Measurements from ENCODE around the gene VSTM4.

DNA sequence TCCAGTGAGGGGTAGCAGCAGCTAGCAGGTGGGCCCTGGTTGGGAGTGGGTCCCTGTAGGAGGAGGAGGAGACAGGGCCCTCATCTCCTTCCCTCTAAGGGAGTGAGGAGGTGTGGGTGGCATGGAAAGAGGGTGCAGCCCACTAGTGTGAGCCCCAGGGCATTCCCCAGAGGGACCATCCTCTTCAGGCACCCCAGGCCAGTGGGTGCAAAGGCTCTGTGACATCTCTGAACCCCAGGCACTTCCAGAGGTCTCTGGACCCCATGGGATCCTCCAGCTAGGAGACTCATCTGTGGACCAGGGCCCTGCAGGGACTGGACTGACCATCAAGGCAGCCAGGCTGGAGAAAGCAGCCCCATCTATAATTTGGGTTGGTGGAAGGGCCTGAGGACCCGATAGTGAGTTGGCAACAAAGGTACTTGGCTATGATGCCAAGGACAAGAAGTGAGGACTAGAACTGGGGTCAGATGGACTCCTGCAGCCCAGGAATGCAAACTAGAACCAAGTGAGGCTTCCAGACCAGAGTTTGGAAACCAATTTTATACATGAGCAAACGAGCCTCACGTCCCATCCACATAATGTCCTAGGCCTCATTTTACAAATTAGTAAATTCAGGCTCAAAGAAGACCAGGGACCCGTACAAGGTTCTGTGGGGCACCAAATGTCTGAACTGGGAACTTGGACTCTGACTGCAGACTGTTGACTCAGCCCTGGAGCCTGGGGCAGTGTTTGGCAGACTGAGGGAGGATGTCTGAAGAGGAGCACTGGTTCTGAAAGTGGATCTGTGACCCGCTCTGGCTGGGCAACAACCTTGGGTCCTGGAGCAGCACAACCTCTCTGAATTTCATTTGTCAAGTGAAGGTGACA, 1.4 kb upstream of the VSTM4 start:
- TF ChIP-seq, protein P1, sequence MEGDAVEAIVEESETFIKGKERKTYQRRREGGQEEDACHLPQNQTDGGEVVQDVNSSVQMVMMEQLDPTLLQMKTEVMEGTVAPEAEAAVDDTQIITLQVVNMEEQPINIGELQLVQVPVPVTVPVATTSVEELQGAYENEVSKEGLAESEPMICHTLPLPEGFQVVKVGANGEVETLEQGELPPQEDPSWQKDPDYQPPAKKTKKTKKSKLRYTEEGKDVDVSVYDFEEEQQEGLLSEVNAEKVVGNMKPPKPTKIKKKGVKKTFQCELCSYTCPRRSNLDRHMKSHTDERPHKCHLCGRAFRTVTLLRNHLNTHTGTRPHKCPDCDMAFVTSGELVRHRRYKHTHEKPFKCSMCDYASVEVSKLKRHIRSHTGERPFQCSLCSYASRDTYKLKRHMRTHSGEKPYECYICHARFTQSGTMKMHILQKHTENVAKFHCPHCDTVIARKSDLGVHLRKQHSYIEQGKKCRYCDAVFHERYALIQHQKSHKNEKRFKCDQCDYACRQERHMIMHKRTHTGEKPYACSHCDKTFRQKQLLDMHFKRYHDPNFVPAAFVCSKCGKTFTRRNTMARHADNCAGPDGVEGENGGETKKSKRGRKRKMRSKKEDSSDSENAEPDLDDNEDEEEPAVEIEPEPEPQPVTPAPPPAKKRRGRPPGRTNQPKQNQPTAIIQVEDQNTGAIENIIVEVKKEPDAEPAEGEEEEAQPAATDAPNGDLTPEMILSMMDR (optimal IDR thresholded peaks at IDR 0.05 in 1 of 3, IDR thresholded peaks at IDR 0.05 in 1 of 3, conservative IDR thresholded peaks at IDR 0.05 in 1 of 3; ENCODE audit: extremely low read depth in 1 of 3, insufficient read depth in 2 of 3, low read length in 3 of 3): no peak
- no peak for TF ChIP-seq EZH2 (IDR thresholded peaks at IDR 0.05; ENCODE audit: low read length)
